Measurements from ENCODE around the gene FABP2. TPM values are rescaled to one million over a fixed set of nuclear protein-coding genes. Genes with fewer than 3 reads are reported as not detected.

FABP2 gene
- total and polyA plus RNA-seq, 2 of the 8 experiments (the other 6 are each of a cell fraction or from before 2014, with no cell fraction given) = not detected

GRCh38 chr4:119281393-119281792 lies 40.5 kb downstream of the FABP2 start:
- CTCF ChIA-PET (ENCODE audit: partially characterized antibody) = no interaction called here
- no peaks in the 10 kb centered on the region for H3K27me3 ChIP-seq (replicated peaks in 1 of 4; ENCODE audit: control insufficient read depth in 3 of 4, extremely low read depth in 1 of 4, insufficient read depth in 3 of 4, low read length in 3 of 4)
- H2BK5ac ChIP-seq (ENCODE audit: low read depth, low read length) = no peak overlapping the region
- H3K23me2 ChIP-seq (ENCODE audit: low read depth, low read length) = no peaks in the 10 kb centered on the region
- H3K56ac ChIP-seq (replicated peaks; ENCODE audit: insufficient read length, low read depth, low read length) = no peak overlapping the region
- no peak overlapping the region for H2BK20ac ChIP-seq (ENCODE audit: low read length)
- H4K91ac ChIP-seq (replicated peaks; ENCODE audit: insufficient read length, low read length) = no peak overlapping the region
- H3K14ac ChIP-seq (ENCODE audit: insufficient read length) = no peak overlapping the region
- FAIRE-seq (no peak), DNase-seq (ENCODE audit: low read depth in 1 of 2, low spot score in 2 of 2) (no peak)
- WGBS, 2 experiments (ENCODE audit: extremely low coverage in 1 of 2, insufficient coverage in 1 of 2, insufficient read length in 1 of 2, insufficient replicate concordance in 2 of 2, low coverage in 1 of 2, low lambda C conversion rate in 2 of 2, missing lambda C conversion rate in 1 of 2) = 96% methylated on average over 2 of the region's 2 CpGs; no CpG with 5 or more reads in 1 of the 2 experiments
- H3K27ac ChIP-seq (ENCODE audit: low read depth, low read length) = no peak overlapping the region
- H2BK15ac ChIP-seq (ENCODE audit: low read length) = no peak overlapping the region
- no peaks in the 10 kb centered on the region for H3K36me3 ChIP-seq (ENCODE audit: control insufficient read depth in 2 of 4, insufficient read depth in 4 of 4, low read length in 3 of 4)
- no peak overlapping the region for H3K9ac ChIP-seq (replicated peaks in 1 of 4; ENCODE audit: extremely low read depth in 1 of 4, low read depth in 3 of 4, low read length in 3 of 4)
- H4K5ac ChIP-seq (ENCODE audit: insufficient read length, low read depth, low read length) = no peak overlapping the region
- H4K8ac ChIP-seq (ENCODE audit: extremely low read depth, insufficient read depth, low read length) = no peak overlapping the region
- no peak overlapping the region for H3K4me3 ChIP-seq (ENCODE audit: extremely low read depth in 1 of 4, insufficient read depth in 2 of 4, low read depth in 3 of 4, low read length in 4 of 4)
- no peak overlapping the region for H3K18ac ChIP-seq (ENCODE audit: extremely low read depth, low read length)
- no peak overlapping the region for H3K23ac ChIP-seq (ENCODE audit: insufficient read length)
- no peak overlapping the region for H3K4me2 ChIP-seq (ENCODE audit: insufficient read depth in 1 of 2, low read depth in 2 of 2, low read length in 2 of 2)
- POLR2A ChIA-PET (ENCODE audit: partially characterized antibody) = interaction anchor here (1.5 kb wide), 1 partner anchor 19 kb away, joined by 5 read pairs; a partner anchor contains a TSS
- no peak overlapping the region for H2BK12ac ChIP-seq (ENCODE audit: low read depth, low read length)
- H3K9me3 ChIP-seq (ENCODE audit: insufficient read depth in 2 of 2, low read depth in 1 of 2, low read length in 1 of 2) = no peaks in the 10 kb centered on the region
- H2AFZ ChIP-seq (ENCODE audit: low read length) = no peak overlapping the region
- H4K20me1 ChIP-seq (replicated peaks in 1 of 2; ENCODE audit: control insufficient read depth in 1 of 2, insufficient read depth in 2 of 2, low read length in 2 of 2) = no peaks in the 10 kb centered on the region
- H2BK120ac ChIP-seq (replicated peaks; ENCODE audit: low read depth, low read length) = no peak overlapping the region
- no peak overlapping the region for H3K4ac ChIP-seq (replicated peaks; ENCODE audit: insufficient read length, low read depth, low read length)
- no peaks in the 10 kb centered on the region for H3K79me2 ChIP-seq (ENCODE audit: control insufficient read depth in 1 of 2, insufficient read depth in 2 of 2, low read length in 2 of 2)
- no peak overlapping the region for H2AK5ac ChIP-seq (ENCODE audit: low read depth, low read length)
- H3K79me1 ChIP-seq (ENCODE audit: low read depth, low read length) = no peaks in the 10 kb centered on the region
- peaks cover 0 to 2% (median 0%) of the 10 kb centered on the region in 4 experiments; a peak in 2 of 7 replicates for H3K4me1 ChIP-seq (replicated peaks in 1 of 4; ENCODE audit: control insufficient read depth in 3 of 4, insufficient read depth in 4 of 4, low read length in 3 of 4)
- TF ChIP-seq PHF8 (conservative IDR thresholded peaks at IDR 0.05; ENCODE audit: low read depth, low read length) (no peak), SUZ12 (IDR thresholded peaks at IDR 0.05; ENCODE audit: low read length) (no peak), CEBPB (IDR thresholded peaks at IDR 0.05; ENCODE audit: low read depth, low read length) (no peak), GTF2F1 (IDR thresholded peaks at IDR 0.05; ENCODE audit: borderline replicate concordance, low read depth, low read length) (no peak), SP2 (IDR thresholded peaks at IDR 0.05; ENCODE audit: low read length) (no peak), MAFK (IDR thresholded peaks at IDR 0.05; ENCODE audit: low read depth, low read length) (no peak), POU5F1 (IDR thresholded peaks at IDR 0.05; ENCODE audit: low read depth, low read length) (no peak), CREB1 (IDR thresholded peaks at IDR 0.05) (no peak), CTBP2 (IDR thresholded peaks at IDR 0.05; ENCODE audit: borderline replicate concordance, insufficient read depth, insufficient read length, low read length) (no peak), RXRA (IDR thresholded peaks at IDR 0.05; ENCODE audit: insufficient read depth, low read depth, low read length) (no peak), EP300 (IDR thresholded peaks at IDR 0.05; ENCODE audit: borderline replicate concordance in 1 of 2, low read depth in 2 of 2, low read length in 2 of 2) (no peak), KDM1A (IDR thresholded peaks at IDR 0.05; ENCODE audit: borderline replicate concordance, low read length) (no peak), TAF7 (optimal IDR thresholded peaks at IDR 0.05; ENCODE audit: borderline replicate concordance, low read depth, low read length) (no peak), USF2 (IDR thresholded peaks at IDR 0.05; ENCODE audit: low read length) (no peak)

All from H1 (cell line).